Dendritic cell treated with granulocyte-macrophage colony-stimulating factor and Interleukin-4, amounts not matched to agents 40 ng/mL and 50 ng/mL, for 4 days (primary cell): Measurements from ENCODE around the gene SH3PXD2B.
A peak's percentile ranks its signal among the peaks of the same experiment; 100 is the strongest.

ENCODE experiments used
- H3K27ac Mint-ChIP-seq: one replicate; pipeline ENCODE4 v1.8.0; 2022; ENCODE audit warnings: mild to moderate bottlenecking, mixed read lengths
- H3K27me3 Mint-ChIP-seq: one replicate; pipeline ENCODE4 v1.8.0; 2022; ENCODE audit warnings: mild to moderate bottlenecking, mixed read lengths
- H3K36me3 Mint-ChIP-seq: one replicate; pipeline ENCODE4 v1.8.0; 2022; ENCODE audit warnings: low read depth, mixed read lengths
- H3K4me1 Mint-ChIP-seq: one replicate; pipeline ENCODE4 v1.8.0; 2022; ENCODE audit warnings: low read depth, mixed read lengths
- H3K4me3 Mint-ChIP-seq: one replicate; pipeline ENCODE4 v1.8.0; 2022; ENCODE audit warnings: mild to moderate bottlenecking, moderate library complexity, mixed read lengths
- H3K9me3 Mint-ChIP-seq: one replicate; pipeline ENCODE4 v1.8.0; 2022; ENCODE audit warnings: mixed read lengths
- intact Hi-C: fragments of 100-400 bp; cut with micrococcal nuclease; formaldehyde crosslinking; loops from one replicate; pipeline ENCODE4 v1.15.0; 2022

SH3PXD2B gene

GRCh38 chr5:172420235-172420939 lies 33.9 kb downstream of the SH3PXD2B start:
- H3K4me3 Mint-ChIP-seq, result no peak overlapping the region
- H3K27me3 Mint-ChIP-seq, result peaks cover 27% of the 10 kb centered on the region
- peak overlapping the region; percentile 55 for H3K27ac Mint-ChIP-seq
- H3K36me3 Mint-ChIP-seq, result peaks cover 11% of the 10 kb centered on the region
- peaks cover 53% of the 10 kb centered on the region for H3K4me1 Mint-ChIP-seq
- H3K9me3 Mint-ChIP-seq, result no peaks in the 10 kb centered on the region
- intact Hi-C loops, result no loop called here

GRCh38 chr5:172418862-172419814 lies 35.2 kb downstream of the SH3PXD2B start:
- peaks cover 14% of the 10 kb centered on the region for H3K27me3 Mint-ChIP-seq
- H3K36me3 Mint-ChIP-seq, result peaks cover 11% of the 10 kb centered on the region
- peak overlapping the region; percentile 55 for H3K27ac Mint-ChIP-seq
- intact Hi-C loops, result no loop called here
- no peaks in the 10 kb centered on the region for H3K9me3 Mint-ChIP-seq
- H3K4me3 Mint-ChIP-seq, result no peak overlapping the region
- H3K4me1 Mint-ChIP-seq, result peaks cover 66% of the 10 kb centered on the region

GRCh38 chr5:172417983-172418630 lies 36.2 kb downstream of the SH3PXD2B start:
- intact Hi-C loops, result no loop called here
- Mint-ChIP-seq H3K9me3 (no peaks in the 10 kb centered on the region), H3K36me3 (peaks cover 11% of the 10 kb centered on the region), H3K4me3 (no peak overlapping the region), H3K4me1 (peaks cover 76% of the 10 kb centered on the region), H3K27me3 (peaks cover 11% of the 10 kb centered on the region), H3K27ac (peak overlapping the region; percentile 55)

GRCh38 chr5:172417130-172417841 lies 37.0 kb downstream of the SH3PXD2B start:
- H3K36me3 Mint-ChIP-seq, result peaks cover 11% of the 10 kb centered on the region
- H3K27me3 Mint-ChIP-seq, result peaks cover 8% of the 10 kb centered on the region
- intact Hi-C loops, result no loop called here
- H3K9me3 Mint-ChIP-seq, result no peaks in the 10 kb centered on the region
- H3K4me3 Mint-ChIP-seq, result no peak overlapping the region
- peaks cover 84% of the 10 kb centered on the region for H3K4me1 Mint-ChIP-seq
- peak overlapping the region; percentile 55 for H3K27ac Mint-ChIP-seq

GRCh38 chr5:172415362-172416275 lies 38.7 kb downstream of the SH3PXD2B start:
- H3K4me1 Mint-ChIP-seq, result peaks cover 89% of the 10 kb centered on the region
- H3K36me3 Mint-ChIP-seq, result no peaks in the 10 kb centered on the region
- peaks cover 8% of the 10 kb centered on the region for H3K27me3 Mint-ChIP-seq
- no peaks in the 10 kb centered on the region for H3K9me3 Mint-ChIP-seq
- intact Hi-C loops, result no loop called here
- no peak overlapping the region for H3K4me3 Mint-ChIP-seq
- H3K27ac Mint-ChIP-seq, result peak overlapping the region; percentile 92

- Mint-ChIP-seq H3K36me3 (no peaks in the 10 kb centered on the region), H3K4me1 (peaks cover 87% of the 10 kb centered on the region), H3K27ac (peak overlapping the region; percentile 92), H3K4me3 (no peak overlapping the region), H3K9me3 (no peaks in the 10 kb centered on the region), H3K27me3 (peaks cover 8% of the 10 kb centered on the region)
- intact Hi-C loops, result loop anchor here (5.0 kb wide), 1 partner anchor 38 kb away; the partner anchor contains the start of gene SH3PXD2B
These were observed 39.6 kb downstream of the SH3PXD2B start for GRCh38 chr5:172414531-172415361.

- no peaks in the 10 kb centered on the region for H3K9me3 Mint-ChIP-seq
- H3K27me3 Mint-ChIP-seq, result peaks cover 7% of the 10 kb centered on the region
- H3K4me1 Mint-ChIP-seq, result peaks cover 80% of the 10 kb centered on the region
- intact Hi-C loops, result loop anchor here (5.0 kb wide), 1 partner anchor 39 kb away; the partner anchor contains the start of gene SH3PXD2B
- peak overlapping the region; percentile 92 for H3K27ac Mint-ChIP-seq
- peak overlapping the region; percentile 26 for H3K4me3 Mint-ChIP-seq
- no peaks in the 10 kb centered on the region for H3K36me3 Mint-ChIP-seq
These were observed 40.6 kb downstream of the SH3PXD2B start for GRCh38 chr5:172413601-172414171.

GRCh38 chr5:172412724-172413286 lies 41.5 kb downstream of the SH3PXD2B start:
- Mint-ChIP-seq H3K27ac (peak overlapping the region; percentile 92), H3K4me1 (peaks cover 71% of the 10 kb centered on the region), H3K27me3 (peaks cover 11% of the 10 kb centered on the region), H3K4me3 (peak overlapping the region; percentile 44), H3K9me3 (no peaks in the 10 kb centered on the region), H3K36me3 (no peaks in the 10 kb centered on the region)
- intact Hi-C loops, result loop anchor here (5.0 kb wide), 1 partner anchor 39 kb away; the partner anchor contains the start of gene SH3PXD2B

GRCh38 chr5:172411484-172412072 lies 42.7 kb downstream of the SH3PXD2B start:
- peaks cover 19% of the 10 kb centered on the region for H3K27me3 Mint-ChIP-seq
- H3K4me1 Mint-ChIP-seq, result peaks cover 59% of the 10 kb centered on the region
- intact Hi-C loops, result loop anchor here (5.0 kb wide), 1 partner anchor 41 kb away; the partner anchor contains the start of gene SH3PXD2B
- H3K4me3 Mint-ChIP-seq, result no peak overlapping the region
- H3K36me3 Mint-ChIP-seq, result no peaks in the 10 kb centered on the region
- H3K27ac Mint-ChIP-seq, result peak overlapping the region; percentile 92
- no peaks in the 10 kb centered on the region for H3K9me3 Mint-ChIP-seq

- Mint-ChIP-seq H3K9me3 (no peaks in the 10 kb centered on the region), H3K4me1 (peaks cover 57% of the 10 kb centered on the region), H3K36me3 (no peaks in the 10 kb centered on the region), H3K27ac (peak overlapping the region; percentile 92), H3K27me3 (peaks cover 23% of the 10 kb centered on the region), H3K4me3 (no peak overlapping the region)
- intact Hi-C loops, result loop anchor here (5.0 kb wide), 1 partner anchor 41 kb away; the partner anchor contains the start of gene SH3PXD2B
These were observed 43.5 kb downstream of the SH3PXD2B start for GRCh38 chr5:172410662-172411483.
